Lung (tissue), 12 donors: Measurements from ENCODE around the gene MRS2. TPM values are rescaled to one million over a fixed set of nuclear protein-coding genes. Genes with fewer than 3 reads are reported as not detected.
"Not testable (repeated sequence)": the region's sequence is repeated elsewhere in the genome, so short reads cannot be mapped to it uniquely, and the experiment has no call there.

Source experiments
- ATAC-seq: fragments of 200-7000 bp; cut with Tn5 transposase; one replicate; pipeline ENCODE4 v1.9.1; 2020; ENCODE audit warnings: moderate number of reproducible peaks; ENCODE audit not compliant: insufficient read depth, low FRiP score
- DNase-seq, 3 donors: peaks; one replicate each; pipeline ENCODE4 v3.0.0-alpha.2; 2013 to 2017
- H3K27ac ChIP-seq, 2 donors: one replicate each; pipeline ENCODE4 v1.5.1; 2013; ENCODE audit warnings: mild to moderate bottlenecking in 2 of 2, moderate library complexity in 2 of 2, control low read depth in 1 of 2, inconsistent platforms in 1 of 2, low read depth in 1 of 2, low read length in 1 of 2
- H3K27me3 ChIP-seq, 3 donors: one replicate each; pipeline ENCODE4 v1.5.1; 2013; ENCODE audit warnings: low read length in 2 of 3; ENCODE audit not compliant: control insufficient read depth in 3 of 3, insufficient read depth in 3 of 3
- H3K36me3 ChIP-seq, 4 donors: one replicate each; pipeline ENCODE4 v1.5.1; 2013; ENCODE audit warnings: low read length in 4 of 4, mild to moderate bottlenecking in 1 of 4, moderate library complexity in 1 of 4; ENCODE audit not compliant: control insufficient read depth in 4 of 4, insufficient read depth in 4 of 4
- H3K4me1 ChIP-seq, 5 donors: one replicate each; pipeline ENCODE4 v1.5.1; 2013; ENCODE audit warnings: low read length in 5 of 5, mild to moderate bottlenecking in 2 of 5, moderate library complexity in 1 of 5; ENCODE audit not compliant: control insufficient read depth in 5 of 5, insufficient read depth in 5 of 5
- H3K4me3 ChIP-seq: one replicate; pipeline ENCODE4 v1.5.1; 2013; ENCODE audit warnings: mild to moderate bottlenecking, control low read depth, moderate library complexity
- H3K9ac ChIP-seq, 2 donors: one replicate each; pipeline ENCODE4 v1.5.1; 2013; ENCODE audit warnings: low read length in 2 of 2, control low read depth in 1 of 2; ENCODE audit not compliant: insufficient read depth in 1 of 2
- H3K9me3 ChIP-seq, 4 donors: one replicate each; pipeline ENCODE4 v1.5.1; 2013; ENCODE audit warnings: low read length in 3 of 4, mild to moderate bottlenecking in 1 of 4, moderate library complexity in 1 of 4; ENCODE audit not compliant: control insufficient read depth in 4 of 4, insufficient read depth in 3 of 4
- CTCF ChIP-seq: IDR thresholded peaks from 2 replicates; pipeline ENCODE4 v1.5.1; 2012; ENCODE audit warnings: mild to moderate bottlenecking; ENCODE audit errors: control extremely low read depth, extremely low read depth
- WGBS, 2 donors: extraction: QIAGEN DNeasy Blood & Tissue Kit; methylation state at CpG; one replicate each; pipeline ENCODE4 v1.1.7; 2013; 5-methylcytosine and 5-hydroxymethylcytosine counted together
- polyA plus RNA-seq, 2 donors: library from polyadenylated mRNA; stranded (reverse); fragments of 200-250 nt; gene quantifications; one replicate each; pipeline ENCODE4 v1.2.1, GENCODE V29; 2013
- total RNA-seq, 2 donors: library from RNA; depleted of rRNA in 1 of 2; stranded (reverse); fragments of >200 nt in 1 of 2; gene quantifications; one replicate each; pipeline ENCODE4 v1.2.1, GENCODE V29; 2014 to 2021
- donor health status: control.
- donor health status: control.
- donor health status: Bipolar disorder and iron deficiency.
- donor health status: healthy.
- donor health status: DM: yes; HTN: yes; CAD: no.

Gene MRS2
- total and polyA plus RNA-seq, 4 donors: 13.6 to 26.4 (median 17.8) TPM

GRCh38 chr6:24412294-24412693 is 9.6 kb downstream of the MRS2 start:
- no peak overlapping the region for H3K27ac ChIP-seq
- H3K36me3 ChIP-seq: peaks cover 20 to 37% (median 24%) of the 10 kb centered on the region in 4 donors
- no peak for ATAC-seq
- H3K9ac ChIP-seq: no peak overlapping the region
- H3K27me3 ChIP-seq: no peaks in the 10 kb centered on the region
- no peak overlapping the region for H3K4me3 ChIP-seq
- DNase-seq: no peak
- WGBS, 2 donors: 87 to 93% methylated on average over 4 of the region's 4 CpGs
- peaks cover 0 to 4% (median 0%) of the 10 kb centered on the region in 5 donors for H3K4me1 ChIP-seq
- TF ChIP-seq CTCF: no peak
- H3K9me3 ChIP-seq: no peaks in the 10 kb centered on the region

- H3K4me3 ChIP-seq, H3K27ac ChIP-seq, H3K27me3 ChIP-seq, H3K9me3 ChIP-seq, ATAC-seq, DNase-seq, H3K4me1 ChIP-seq, H3K9ac ChIP-seq: not testable (repeated sequence)
- peaks cover 15 to 35% (median 24%) of the 10 kb centered on the region in 4 donors for H3K36me3 ChIP-seq
- 97% methylated on average over 14 to 15 of the region's 15 CpGs for WGBS, 2 donors
Observed at GRCh38 chr6:24414531-24414930, 11.8 kb downstream of the MRS2 start.

DNA sequence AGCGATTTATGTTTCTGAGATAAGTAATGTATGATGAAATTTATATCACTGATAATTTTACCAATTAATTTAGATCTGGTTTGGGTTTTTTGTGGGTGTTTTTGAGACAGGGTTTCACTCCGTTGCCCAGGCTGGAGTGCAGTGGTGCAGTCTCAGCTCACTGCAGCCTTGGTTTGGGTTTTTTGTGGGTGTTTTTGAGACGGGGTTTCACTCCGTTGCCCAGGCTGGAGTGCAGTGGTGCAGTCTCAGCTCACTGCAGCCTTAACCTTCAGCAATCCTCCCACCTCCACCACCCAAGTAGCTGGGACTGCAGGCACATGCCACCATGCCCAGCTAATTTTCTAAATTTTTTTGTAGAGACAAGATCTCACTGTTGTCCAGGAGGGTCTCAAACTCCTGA is 13.0 kb downstream of the MRS2 start:
- ATAC-seq: no peak
- Histone ChIP-seq H3K27ac (no peak overlapping the region), H3K36me3 (peaks cover 19 to 45% (median 35%) of the 10 kb centered on the region in 4 donors), H3K4me3 (no peak overlapping the region), H3K9ac (no peak overlapping the region), H3K9me3 (no peaks in the 10 kb centered on the region), H3K4me1 (no peaks in the 10 kb centered on the region), H3K27me3 (no peaks in the 10 kb centered on the region)
- no peak for DNase-seq
- WGBS, 2 donors: 95% methylated on average over 4 of the region's 4 CpGs
- TF ChIP-seq CTCF: no peak

DNA sequence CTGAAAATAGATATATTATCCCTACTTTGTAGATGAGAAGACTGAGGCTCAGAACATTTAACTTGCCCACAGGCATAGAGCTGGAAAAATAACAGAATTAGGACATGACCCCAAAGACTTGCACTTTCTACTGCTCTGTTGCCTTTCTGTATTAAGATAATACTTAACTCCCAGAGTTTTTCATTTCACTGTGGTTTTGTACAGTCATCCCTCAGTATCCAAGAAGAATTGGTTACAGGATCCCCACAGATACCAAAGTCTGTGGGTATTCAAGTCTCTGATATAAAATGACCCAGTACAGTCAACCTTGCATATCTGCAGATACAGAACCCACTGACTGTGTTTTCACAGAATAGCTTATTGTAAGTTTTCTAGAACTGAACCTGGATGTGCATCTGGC is 16.8 kb downstream of the MRS2 start:
- no peak for DNase-seq
- no peak overlapping the region for H3K9ac ChIP-seq
- peaks cover 17 to 49% (median 34%) of the 10 kb centered on the region in 4 donors for H3K36me3 ChIP-seq
- TF ChIP-seq CTCF: no peak
- H3K4me1 ChIP-seq: no peaks in the 10 kb centered on the region
- H3K27ac ChIP-seq: no peak overlapping the region
- ATAC-seq: no peak
- no peaks in the 10 kb centered on the region for H3K27me3 ChIP-seq
- H3K4me3 ChIP-seq: no peak overlapping the region
- H3K9me3 ChIP-seq: no peaks in the 10 kb centered on the region
